Psoas muscle (tissue), 8 donors: ENCODE measurements around the gene LIPG. TPM values are rescaled to one million over a fixed set of nuclear protein-coding genes. Genes with fewer than 3 reads are reported as not detected.

ENCODE experiments used
- ATAC-seq, 4 donors: fragments of 200-7000 bp; cut with Tn5 transposase; one replicate each; pipeline ENCODE4 v1.9.1; 2020; ENCODE audit warnings: moderate library complexity in 3 of 4, mild to moderate bottlenecking in 2 of 4
- DNase-seq, 2 donors: peaks; one replicate each; pipeline ENCODE4 v3.0.0-alpha.2; 2020
- H3K27ac ChIP-seq: fragments of 200-600 bp; one replicate; pipeline ENCODE4 v1.8.0; 2022
- H3K27me3 ChIP-seq, 3 donors: fragments of 200-600 bp in 1 of 3; one replicate each; pipeline versions ENCODE4 v1.6.1 to v1.8.0; 2013 to 2022; ENCODE audit warnings: low read length in 2 of 3, mild to moderate bottlenecking in 2 of 3, moderate library complexity in 1 of 3; ENCODE audit not compliant: insufficient read depth in 3 of 3
- H3K36me3 ChIP-seq, 2 donors: fragments of 200-600 bp in 1 of 2; one replicate each; pipeline versions ENCODE4 v1.6.1 to v1.8.0; 2013 to 2022; ENCODE audit warnings: low read depth in 1 of 2, mild to moderate bottlenecking in 1 of 2, moderate library complexity in 1 of 2; ENCODE audit not compliant: insufficient read depth in 1 of 2
- H3K4me1 ChIP-seq: fragments of 200-600 bp; one replicate; pipeline ENCODE4 v1.8.0; 2022
- H3K4me3 ChIP-seq: fragments of 200-600 bp; one replicate; pipeline ENCODE4 v1.8.0; 2022; ENCODE audit warnings: mild to moderate bottlenecking
- H3K9me3 ChIP-seq: fragments of 200-600 bp; one replicate; pipeline ENCODE4 v1.8.0; 2022
- CTCF ChIP-seq: fragments of 200-600 bp; IDR thresholded peaks from one replicate; pipeline ENCODE4 v1.8.0; 2022; ENCODE audit warnings: antibody characterized with exemption
- WGBS, 3 donors: extraction: QIAGEN DNeasy Blood & Tissue Kit; methylation state at CpG; one replicate each; pipeline versions ENCODE4 v1.1.6 to v1.1.7; 2013; 5-methylcytosine and 5-hydroxymethylcytosine counted together
- intact Hi-C, 2 donors: fragments of 100-400 bp; cut with DNase I; formaldehyde crosslinking; loops; one replicate each; pipeline versions ENCODE4 v1.11.0 to v1.14.2; 2022
- polyA plus RNA-seq, 3 donors: library from polyadenylated mRNA; stranded (reverse); fragments of 200-250 nt; gene quantifications; one replicate each; pipeline ENCODE4 v1.2.3, GENCODE V29; 2013
- total RNA-seq, 4 donors: library from RNA; stranded (reverse); fragmentation: NEBNext Ultra II Directional in 2 of 4; extraction: Animal tissue kit (Norgen Biotek cat#: 25700) in 2 of 4; gene quantifications; one replicate each; pipeline versions ENCODE4 v1.2.1 to v1.2.4, GENCODE V29; 2021 to 2023
- donor health status: healthy with polysubstance abuse.
- donor health status: DM: no; HTN: no; CAD: no; lungs with moderate emphysema.
- donor health status: Bipolar disorder and iron deficiency.
- donor health status: healthy.
- donor health status: DM: yes; HTN: yes; CAD: no.
- donor health status: DM: no; HTN: no; CAD: no.
- donor health status: DM: no; HTN: no; CAD: no.
- donor health status: DM: yes; HTN: yes; CAD: no.

The LIPG gene
- total and polyA plus RNA-seq, 7 donors = 0.62 to 19.1 (median 2.2) TPM

GRCh38 chr18:49550621-49551339 lies 11.1 kb upstream of the LIPG start:
- H3K27me3 ChIP-seq = peaks cover 0 to 6% (median 0%) of the 10 kb centered on the region in 3 donors
- 90 to 91% (median 91%) methylated on average over 6 of the region's 6 CpGs for WGBS, 3 donors

GRCh38 chr18:49553003-49553402 lies 8.9 kb upstream of the LIPG start:
- Histone ChIP-seq H3K4me1 (no peaks in the 10 kb centered on the region), H3K27me3 (peaks cover 0 to 6% (median 0%) of the 10 kb centered on the region in 3 donors), H3K36me3 (no peaks in the 10 kb centered on the region), H3K9me3 (no peaks in the 10 kb centered on the region), H3K27ac (no peak overlapping the region), H3K4me3 (no peak overlapping the region)
- no peak for TF ChIP-seq CTCF
- ATAC-seq = no peak
- DNase-seq = no peak
- intact Hi-C loops = no loop called here
- 67 to 81% (median 78%) methylated on average over 4 of the region's 4 CpGs for WGBS, 3 donors

More at GRCh38 chr18:49550621-49551339, 11.1 kb upstream of the LIPG start:
- intact Hi-C loops = no loop called here
- DNase-seq = no peak
- no peak for ATAC-seq
- no peak overlapping the region for H3K4me3 ChIP-seq
- no peak for TF ChIP-seq CTCF
- H3K27ac ChIP-seq = no peak overlapping the region
- no peaks in the 10 kb centered on the region for H3K4me1 ChIP-seq
- H3K36me3 ChIP-seq = no peaks in the 10 kb centered on the region
- H3K9me3 ChIP-seq = no peaks in the 10 kb centered on the region

GRCh38 chr18:49555641-49556040 lies 6.2 kb upstream of the LIPG start:
- Histone ChIP-seq H3K36me3 (no peaks in the 10 kb centered on the region), H3K4me1 (peaks cover 2% of the 10 kb centered on the region), H3K27me3 (peaks cover 0 to 23% (median 0%) of the 10 kb centered on the region in 3 donors), H3K27ac (no peak overlapping the region), H3K9me3 (no peaks in the 10 kb centered on the region), H3K4me3 (no peak overlapping the region)
- ATAC-seq = no peak
- TF ChIP-seq CTCF = no peak
- DNase-seq = no peak
- intact Hi-C loops = no loop called here
- WGBS, 3 donors = 82 to 90% (median 90%) methylated on average over 4 of the region's 4 CpGs

GRCh38 chr18:49558356-49558755 lies 3.5 kb upstream of the LIPG start:
- Histone ChIP-seq H3K27me3 (peaks cover 0 to 47% (median 4%) of the 10 kb centered on the region in 3 donors), H3K9me3 (no peaks in the 10 kb centered on the region), H3K4me3 (no peak overlapping the region), H3K27ac (no peak overlapping the region), H3K4me1 (peaks cover 21% of the 10 kb centered on the region), H3K36me3 (no peaks in the 10 kb centered on the region)
- DNase-seq (no peak), ATAC-seq (no peak)
- intact Hi-C loops = no loop called here
- TF ChIP-seq CTCF = no peak
- 77 to 89% (median 79%) methylated on average over 3 of the region's 3 CpGs for WGBS, 3 donors
